Gastrocnemius medialis (tissue), 4 donors: ENCODE results near the gene COP1.

Experiments
- CTCF ChIP-seq, 5 experiments: fragments of 450-650 bp in 3 of 5; fragments of 200-600 bp in 2 of 5; sonication (generic) in 2 of 5; IDR thresholded peaks in 4 of 5; conservative IDR thresholded peaks in 1 of 5; 1 replicate in 4 of 5; 2 replicates in 1 of 5; pipeline ENCODE4 v1.5.1; 2016 to 2019; ENCODE audit warnings: antibody characterized with exemption in 5 of 5, mild to moderate bottlenecking in 3 of 5, moderate library complexity in 3 of 5
- POLR2A ChIP-seq, 2 donors: fragments of 450-650 bp; IDR thresholded peaks; one replicate each; pipeline ENCODE4 v1.6.1; 2017; ENCODE audit warnings: antibody characterized with exemption in 2 of 2, mild to moderate bottlenecking in 2 of 2, moderate library complexity in 2 of 2

GRCh38 chr1:176051902-176052518 lies 155.1 kb downstream of the COP1 start:
- TF ChIP-seq CTCF (IDR thresholded peaks at IDR 0.05 in 4 of 5, conservative IDR thresholded peaks at IDR 0.05 in 1 of 5) (no peak), POLR2A (IDR thresholded peaks at IDR 0.05) (no peak)
